GM21576 (cell line): ENCODE data around the gene DRICH1.
"Not testable (repeated sequence)": the region's sequence is repeated elsewhere in the genome, so short reads cannot be mapped to it uniquely, and the experiment has no call there.

Experiments used
- ATAC-seq: cut with Tn5 transposase; IDR thresholded peaks from one replicate; pipeline ENCODE4 v1.9.1; 2021; ENCODE audit warnings: mild to moderate bottlenecking, moderate library complexity; ENCODE audit not compliant: unreplicated experiment

Gene DRICH1

DNA sequence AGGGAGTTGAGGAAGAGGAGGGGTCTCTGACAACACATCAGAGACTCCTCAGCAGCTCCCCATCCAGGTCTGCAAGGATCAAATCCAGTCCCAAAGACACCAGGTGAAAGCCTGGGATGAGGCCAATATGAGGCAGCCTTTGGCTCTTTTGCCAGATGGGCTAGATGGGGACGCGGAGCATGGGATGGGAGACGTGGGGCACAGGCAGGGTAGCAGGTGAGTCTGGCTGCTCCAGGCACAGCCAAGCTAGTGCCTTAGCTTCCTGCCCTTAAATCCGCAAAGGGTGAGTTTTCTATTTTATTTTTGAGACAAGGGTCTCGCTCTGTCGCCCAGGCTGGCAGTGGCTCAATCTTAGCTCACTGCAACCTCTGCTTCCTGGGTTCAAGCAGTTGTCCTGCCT lies 19.6 kb upstream of the DRICH1 start:
- ATAC-seq = no peak

DNA sequence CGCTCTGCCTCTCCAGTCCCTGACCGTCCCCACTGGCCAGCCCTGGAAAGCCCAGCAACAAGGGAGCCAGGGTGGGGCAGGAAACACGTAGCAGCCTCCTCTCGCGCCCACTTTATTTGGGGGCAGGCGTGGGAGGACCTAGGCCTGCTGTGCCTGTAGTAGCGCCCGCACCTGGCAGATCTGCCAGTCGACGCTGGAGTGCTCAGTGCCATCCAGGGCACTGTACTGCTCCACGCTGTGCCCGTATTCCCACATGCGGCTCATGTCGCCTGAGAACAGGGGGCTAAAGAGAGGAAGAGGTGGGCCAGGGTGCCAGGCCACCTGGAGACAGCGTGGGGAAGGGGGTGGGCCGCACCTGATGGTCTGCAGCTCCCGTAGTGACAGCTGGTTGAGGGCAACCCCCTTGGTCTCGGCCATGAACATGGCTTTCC lies 17.0 kb upstream of the DRICH1 start:
- ATAC-seq = no peak

DNA sequence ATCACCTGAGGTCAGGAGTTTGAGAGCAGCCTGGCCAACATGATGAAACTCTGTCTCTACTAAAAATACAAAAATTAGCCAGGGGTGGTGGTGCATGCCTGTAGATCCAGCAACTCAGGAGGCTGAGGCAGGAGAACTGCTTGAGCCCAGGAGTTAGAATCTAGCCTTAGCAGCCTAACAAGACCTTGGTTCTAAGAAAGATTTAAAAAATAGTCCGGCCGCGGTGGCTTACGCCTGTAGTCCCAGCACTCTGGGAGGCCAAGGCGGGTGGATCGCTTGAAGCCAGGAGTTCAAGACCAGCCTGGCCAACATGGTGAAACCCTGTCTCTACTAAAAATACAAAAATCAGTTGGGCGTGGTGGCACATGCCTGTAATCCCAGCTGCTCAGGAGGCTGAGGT lies 14.4 kb upstream of the DRICH1 start:
- not testable (repeated sequence) for ATAC-seq

DNA sequence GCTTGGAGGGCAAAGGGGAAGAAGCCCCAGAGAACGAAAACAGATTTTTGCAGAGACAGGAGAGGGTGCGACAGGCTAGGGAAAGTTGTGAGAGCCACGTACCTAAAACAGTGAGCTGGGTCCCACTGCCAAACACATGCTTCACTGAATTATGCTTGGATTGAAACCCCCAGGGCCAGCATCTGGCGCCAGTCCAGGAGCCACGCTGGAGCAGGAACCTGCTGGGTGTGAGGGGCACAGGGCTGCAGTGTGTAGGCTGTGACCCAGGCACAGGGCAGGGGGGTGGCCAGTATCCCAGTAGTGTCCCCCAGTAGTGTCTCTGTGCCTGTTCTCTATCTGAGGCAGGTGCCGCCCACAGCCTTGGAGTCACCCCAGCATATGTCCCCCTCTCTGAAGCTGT lies 8.1 kb upstream of the DRICH1 start:
- not testable (repeated sequence) for ATAC-seq

DNA sequence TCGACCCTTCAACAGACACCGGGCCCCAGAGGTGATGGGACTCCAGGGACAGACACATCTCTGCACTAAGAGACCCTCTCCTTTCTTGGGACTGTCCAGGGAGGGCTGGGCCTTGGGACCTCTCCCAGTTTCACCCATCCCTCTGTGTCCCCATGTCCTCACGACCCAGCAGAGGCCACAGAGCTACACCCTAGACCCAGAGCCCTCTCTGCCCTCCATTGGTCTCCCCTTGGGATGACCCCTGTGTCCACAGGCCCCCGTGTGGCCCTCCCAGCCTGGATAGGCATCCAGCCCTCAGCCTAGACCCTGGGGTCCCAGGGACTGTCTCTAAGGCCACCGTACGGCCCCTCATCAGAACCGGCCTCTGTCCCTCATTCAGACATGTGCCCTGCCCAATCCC lies 7.5 kb upstream of the DRICH1 start:
- no peak for ATAC-seq

DNA sequence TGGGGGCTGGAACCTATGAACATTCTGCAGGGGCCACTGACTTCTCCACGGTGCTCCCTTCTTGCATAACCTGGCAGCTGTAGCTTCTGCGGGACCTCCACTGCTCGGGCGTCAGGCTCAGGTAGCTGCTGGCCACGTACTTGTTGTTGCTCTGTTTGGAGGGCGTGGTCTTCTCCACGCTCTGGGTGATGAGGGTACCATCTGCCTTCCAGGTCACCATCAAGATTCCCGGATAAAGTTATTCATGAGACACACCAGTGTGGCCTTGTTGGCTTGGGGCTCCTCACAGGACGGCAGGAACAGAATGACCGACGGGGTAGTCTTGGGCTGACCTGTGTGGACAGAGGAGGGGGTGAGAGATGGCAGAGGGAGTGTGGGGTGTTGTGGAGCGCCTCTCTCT lies 6.5 kb upstream of the DRICH1 start:
- no peak for ATAC-seq

DNA sequence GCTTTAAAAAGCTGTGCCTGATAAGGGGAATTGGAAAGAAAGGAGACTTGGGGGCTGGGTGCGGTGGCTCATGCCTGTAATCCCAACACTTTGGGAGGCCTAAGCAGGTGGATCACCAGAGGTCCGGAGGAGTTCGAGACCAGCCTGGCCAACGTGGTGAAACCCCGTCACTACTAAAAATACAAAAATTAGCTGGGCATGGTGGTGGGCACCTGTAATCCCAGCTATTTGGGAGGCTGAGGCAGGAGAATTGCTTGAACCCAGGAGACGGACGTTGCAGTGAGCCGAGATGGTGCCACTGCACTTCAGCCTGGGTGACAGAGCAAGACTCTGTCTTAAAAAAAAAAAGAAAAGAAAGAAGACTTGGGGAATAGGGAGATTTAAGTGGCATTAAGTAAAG lies 3.2 kb upstream of the DRICH1 start:
- ATAC-seq = not testable (repeated sequence)

DNA sequence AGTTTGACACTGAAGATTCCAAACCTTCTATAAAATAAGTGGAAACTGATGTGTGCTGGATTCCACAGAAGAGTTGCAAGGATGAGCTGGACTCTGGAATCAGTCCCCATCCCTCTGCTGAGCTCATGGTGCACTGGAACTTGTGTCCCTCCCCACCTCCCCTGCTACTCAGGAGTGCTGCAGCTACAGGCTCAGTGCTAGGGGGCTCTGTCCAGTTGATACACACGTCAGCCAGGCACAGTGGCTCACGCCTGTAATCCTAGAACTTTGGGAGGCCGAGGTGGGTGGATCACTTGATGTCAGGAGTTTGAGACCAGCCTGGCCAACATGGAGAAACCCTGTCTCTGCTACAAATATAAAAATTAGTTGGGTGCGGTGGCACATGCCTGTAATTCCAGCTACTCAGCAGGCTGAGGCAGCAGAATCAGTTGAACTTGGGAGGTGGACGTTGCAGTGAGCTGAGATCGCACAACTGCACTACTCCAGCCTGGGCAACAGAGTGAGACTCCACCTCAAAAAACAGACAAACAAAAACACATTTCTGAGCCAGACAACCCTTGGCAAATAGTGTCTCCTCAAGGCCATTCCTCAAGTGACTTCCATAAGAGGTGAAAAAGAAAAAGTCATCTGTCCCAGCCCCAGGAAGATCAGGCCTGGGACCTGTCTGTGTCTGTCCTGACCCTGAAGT lies 3.9 kb downstream of the DRICH1 start:
- not testable (repeated sequence) for ATAC-seq

DNA sequence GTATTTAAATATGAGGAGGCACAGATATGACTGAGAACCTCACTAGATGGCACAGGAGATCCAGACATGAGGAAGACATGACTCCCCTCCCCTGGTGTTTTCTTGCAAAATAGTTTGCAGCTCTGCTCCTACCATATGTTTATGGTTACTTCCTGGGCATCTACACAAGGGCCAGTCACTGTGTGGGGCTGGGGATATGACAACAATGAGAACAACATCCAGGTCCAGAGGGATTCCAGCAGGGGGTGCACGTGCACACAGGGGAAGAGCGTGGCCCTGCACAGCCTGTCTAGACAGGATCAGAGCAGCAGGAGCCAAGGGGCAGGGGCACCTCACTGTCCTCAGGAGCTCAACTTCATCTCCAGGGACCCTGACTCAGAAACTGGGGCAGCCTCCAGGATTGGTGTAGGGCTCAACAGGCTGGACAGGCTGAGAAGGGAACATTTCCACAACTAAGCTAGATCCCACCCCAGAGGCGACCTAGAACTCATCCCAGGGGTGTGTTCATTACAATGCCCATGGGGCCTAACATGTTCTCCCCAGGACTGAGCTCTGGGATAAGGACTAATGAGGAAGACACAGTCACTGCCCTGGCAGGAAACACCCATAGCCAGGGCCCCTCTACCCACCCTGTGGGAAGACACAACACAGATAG lies 4.6 kb downstream of the DRICH1 start:
- ATAC-seq = not testable (repeated sequence)

DNA sequence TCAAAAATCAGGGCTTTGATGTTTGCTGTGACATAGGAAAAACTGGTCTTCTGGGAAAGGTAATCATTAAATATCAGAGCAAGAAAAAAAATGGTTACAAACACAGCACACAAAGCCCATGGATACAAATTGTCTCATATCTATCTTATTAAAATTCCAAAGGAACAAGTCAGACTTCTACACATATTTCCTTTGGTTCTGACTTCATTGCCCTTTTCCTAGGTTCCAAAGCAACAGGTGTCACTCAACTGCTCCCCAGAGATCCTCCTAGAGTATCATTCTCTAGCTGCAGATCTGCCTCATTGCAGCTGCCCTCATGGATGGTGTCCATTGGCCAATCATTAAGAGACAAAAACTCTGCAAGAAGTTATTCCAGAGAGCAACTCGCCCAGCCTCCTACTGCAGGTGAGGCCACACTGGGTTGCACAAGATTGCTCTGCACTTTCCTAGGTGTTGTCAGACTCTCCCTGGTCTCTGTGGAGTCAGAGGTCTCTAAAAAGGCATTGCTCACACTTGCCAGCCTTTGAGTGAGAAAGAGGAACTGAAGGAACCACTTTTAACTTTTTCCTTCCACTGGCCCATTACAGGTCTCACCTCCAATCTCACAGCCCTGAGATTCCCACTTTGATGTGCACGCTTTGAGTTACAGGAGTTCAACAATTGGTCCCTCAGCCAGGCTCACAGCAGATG lies 5.7 kb downstream of the DRICH1 start:
- no peak for ATAC-seq

DNA sequence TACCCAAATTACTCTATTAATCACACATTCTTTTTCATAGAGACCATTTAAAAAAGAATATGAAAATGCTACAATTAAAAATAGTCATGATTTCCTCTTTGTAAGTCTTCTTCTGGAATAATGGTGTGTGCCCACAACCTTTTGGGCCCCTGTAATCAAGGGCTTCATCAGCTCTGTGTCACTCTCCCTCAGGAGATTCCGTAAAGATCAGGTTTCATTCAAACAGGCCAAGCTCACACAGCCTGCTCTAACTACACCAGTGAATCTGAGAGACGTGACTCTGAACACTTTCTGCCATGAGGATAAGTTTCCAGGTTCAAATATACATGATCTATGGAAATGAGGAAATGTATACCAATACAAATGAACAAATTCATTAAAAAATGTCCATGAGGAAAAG lies 9.5 kb downstream of the DRICH1 start:
- ATAC-seq = no peak

DNA sequence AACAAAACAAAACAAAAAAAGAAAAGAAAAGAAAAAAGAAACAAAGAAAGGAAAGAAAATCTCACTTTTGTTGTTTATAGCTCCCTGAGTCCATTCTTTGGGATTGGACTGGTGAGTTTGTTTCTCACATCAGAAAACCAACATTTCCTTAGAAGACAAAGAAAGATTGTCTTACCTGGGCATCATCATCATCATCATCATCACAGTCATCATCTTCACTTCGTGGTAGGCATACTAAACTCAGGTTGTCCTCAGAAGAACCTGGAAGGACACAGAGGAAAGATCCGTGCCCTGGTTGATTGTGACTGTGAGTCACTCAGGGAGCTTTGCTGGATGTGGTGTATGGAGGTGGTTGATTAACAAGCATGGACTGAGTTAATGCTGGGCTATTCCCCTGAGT lies 10.2 kb downstream of the DRICH1 start:
- not testable (repeated sequence) for ATAC-seq

DNA sequence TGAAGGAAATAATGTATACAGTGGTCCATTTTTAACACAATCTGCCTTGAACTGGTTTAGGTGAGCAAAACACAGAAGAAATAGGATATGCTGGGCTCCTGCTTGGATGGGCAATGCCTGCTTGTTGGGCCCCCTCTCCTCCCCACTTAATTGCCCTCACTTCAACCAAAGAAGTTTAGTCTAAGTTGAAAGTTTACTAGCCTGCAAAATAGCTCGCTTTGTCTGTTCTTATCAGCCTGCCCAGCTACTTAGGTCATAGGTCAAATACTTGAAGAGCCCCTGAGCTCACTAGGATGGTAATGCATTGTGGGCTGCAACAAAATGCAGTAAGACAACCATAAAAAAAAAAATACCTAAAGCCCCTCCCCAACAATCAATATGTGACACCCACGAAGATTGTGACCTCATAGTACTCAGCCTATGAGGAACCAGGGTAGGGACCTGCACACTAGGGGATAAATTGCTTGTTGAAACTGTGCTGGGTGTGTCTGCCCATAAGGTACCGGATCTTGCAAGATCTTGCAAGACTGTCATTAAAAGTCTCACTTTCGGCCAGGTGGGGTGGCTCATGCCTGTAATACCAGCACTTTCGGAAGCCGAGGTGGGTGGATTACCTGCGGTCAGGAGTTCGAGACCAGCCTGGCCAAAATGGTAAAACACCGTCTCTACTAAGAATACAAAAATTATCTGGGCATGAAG lies 10.9 kb downstream of the DRICH1 start:
- ATAC-seq = no peak

DNA sequence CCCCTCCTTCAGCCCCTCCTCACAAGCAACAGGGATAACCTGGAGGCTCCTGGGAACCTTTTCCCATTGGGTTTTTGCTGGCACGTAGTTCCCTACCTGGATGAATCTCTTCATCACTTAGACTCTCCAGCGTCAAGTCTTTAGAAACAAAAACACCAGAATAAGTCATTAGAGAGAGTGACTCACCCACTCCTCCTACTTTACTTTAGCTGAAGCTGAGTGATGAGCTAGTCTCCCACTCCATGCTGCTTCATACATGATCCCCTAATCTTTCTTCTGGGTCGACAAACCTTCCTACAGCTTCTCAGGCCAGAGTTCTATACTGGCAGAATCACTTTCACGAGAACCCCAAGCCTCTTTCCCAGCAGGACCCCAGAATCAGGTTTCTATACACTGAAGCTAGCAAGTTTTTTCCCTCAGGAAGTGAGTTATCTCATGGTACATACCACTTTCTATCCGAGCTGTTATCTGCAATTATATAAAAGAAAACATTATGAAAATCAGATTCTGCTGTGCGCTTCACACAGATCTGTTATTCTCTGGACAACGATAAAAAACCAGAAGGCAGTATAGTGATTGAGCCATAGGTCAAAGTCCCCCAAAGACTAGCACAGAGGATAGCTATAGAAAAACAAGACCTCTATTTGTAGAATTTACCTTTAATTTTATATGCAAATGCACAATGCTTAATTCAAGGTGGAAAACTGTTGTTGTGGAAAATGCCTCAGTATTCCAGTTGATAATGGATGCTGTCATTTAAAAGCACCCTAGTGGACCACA lies 18.7 kb downstream of the DRICH1 start:
- no peak for ATAC-seq

DNA sequence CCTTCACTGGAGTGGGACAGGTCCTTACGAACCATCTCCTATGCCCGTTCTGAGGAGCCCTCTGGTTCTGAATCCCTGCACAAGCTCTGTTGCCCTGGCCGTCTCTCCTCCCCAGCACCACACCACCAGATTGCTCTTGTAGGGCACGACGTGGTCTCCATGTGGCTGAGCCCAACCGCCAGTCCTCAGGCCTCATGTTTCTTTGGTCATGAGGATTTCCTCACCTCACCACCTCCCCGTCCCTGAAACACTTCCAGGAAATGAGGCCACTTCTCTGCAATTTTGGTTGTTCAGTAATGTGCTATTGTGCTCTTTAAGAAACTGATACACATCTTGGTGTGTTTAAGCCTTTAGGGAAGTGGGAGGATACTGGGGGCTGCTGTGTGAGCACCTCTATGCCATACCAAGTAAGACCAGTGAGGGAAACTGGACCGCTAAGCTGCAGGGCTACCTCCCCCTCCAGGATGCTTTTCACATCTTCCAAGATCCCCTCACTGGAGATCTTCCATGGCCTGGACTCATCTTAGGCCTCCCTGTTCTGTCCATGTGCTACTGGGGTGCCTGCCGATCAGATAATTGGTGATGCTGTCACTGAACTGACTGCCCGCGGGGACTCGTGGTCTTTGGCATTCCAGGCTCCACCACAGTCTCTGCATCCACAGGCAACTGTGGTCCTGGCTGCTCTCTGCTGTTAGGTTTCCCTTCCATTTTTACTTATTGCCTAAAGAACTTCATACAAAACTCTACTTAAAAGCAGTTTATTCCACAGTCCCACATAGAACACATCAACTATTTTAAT lies 21.9 kb downstream of the DRICH1 start:
- no peak for ATAC-seq

DNA sequence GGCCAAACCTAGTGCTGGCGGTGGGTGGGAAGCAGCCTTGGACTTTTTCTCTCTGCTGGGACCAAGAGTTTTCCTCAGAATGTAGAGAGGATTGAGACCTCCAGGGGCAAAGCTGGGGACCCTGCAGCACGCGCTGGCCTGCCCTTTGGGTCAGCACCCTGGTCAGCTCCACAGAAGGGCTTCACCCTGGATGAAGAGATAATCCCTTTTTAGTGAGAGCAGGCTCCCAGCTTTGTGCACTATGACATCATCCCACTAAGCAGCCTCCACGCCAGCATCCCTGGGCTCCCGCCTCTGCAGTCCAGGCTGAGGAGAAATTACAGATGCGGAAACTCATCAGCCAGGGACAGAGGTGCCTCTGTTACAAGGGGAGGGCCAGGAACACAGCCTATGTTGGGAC lies 23.5 kb downstream of the DRICH1 start:
- ATAC-seq = no peak

DNA sequence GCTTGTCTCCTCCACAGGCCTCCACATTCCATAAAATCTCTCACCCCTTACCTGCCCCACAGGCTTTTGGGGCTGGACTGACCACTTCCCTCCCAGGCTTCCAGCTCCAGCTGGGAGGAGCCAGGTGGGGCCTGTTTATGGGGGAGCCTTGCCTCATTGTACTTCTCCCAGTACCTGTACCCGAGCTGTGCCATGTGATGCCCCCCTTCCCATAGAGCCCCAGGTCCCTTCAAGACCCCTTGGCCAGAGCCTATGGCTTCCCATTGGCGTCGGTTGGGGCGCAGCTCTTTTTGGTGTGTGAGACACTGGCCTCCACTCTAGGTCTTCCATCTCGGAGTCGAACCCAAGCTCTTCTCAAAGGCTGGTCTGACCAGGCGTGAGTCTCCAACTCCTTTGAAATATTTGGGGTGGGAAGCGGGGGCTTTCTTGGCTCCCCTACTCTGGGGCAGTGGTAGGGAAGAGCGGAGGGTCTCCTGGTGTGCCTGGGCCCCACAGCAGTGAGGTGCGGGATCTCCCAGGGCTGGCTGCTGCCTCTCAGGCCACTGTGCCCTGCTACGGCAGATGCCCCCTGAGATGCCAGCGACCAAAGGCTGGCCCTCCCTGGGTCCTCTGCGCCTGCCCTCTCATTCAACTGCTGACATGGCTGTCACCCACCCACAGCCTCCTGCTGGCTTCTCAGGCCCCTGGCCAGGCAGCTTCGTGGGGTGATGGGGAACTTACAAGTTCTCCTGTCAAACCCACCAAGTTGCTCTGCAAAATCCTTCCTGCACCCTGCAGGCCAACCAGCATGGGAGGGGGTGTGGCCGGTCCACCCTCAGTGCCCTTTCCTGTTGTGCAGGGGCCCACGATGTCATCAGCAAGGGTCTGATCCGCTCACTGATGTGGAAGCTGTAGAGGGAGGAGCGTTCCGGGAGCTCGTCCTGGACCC lies 25.7 kb downstream of the DRICH1 start:
- no peak for ATAC-seq

DNA sequence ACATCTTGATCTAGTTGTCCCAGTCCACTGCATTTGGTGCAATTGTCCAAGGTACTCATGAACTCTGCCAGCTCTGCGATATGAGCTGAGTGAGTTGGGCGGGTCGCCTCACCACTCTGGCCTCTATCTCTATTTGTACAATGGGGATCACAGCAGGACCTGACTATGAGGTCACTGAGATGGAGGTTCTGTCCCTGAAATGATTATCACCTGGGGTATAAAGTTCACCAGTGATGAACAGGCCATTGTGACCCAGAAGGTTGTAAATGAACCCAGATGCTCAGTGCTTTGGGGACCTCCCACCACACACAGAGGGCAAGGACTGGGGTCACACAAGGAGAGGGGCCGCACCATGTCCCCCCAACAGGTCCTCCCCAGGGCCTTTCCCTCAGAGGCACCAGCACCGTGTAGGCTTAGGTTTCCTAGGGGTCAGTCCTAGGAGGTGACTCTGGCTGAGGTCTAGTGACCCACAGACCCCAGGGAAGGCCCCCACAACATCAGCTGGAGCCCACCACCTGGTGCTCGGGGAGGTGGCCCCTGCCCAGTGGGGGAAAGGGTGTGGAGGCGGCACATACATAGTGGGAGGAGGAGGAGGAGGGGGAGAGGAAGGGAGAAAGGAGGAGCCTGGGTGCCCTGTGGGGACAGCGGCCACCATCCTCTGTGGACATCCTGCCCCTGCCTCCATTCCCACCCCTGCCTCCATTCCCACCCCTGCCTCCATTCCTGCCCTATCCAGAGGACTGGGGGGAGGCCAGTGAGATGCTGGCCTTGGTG lies 27.0 kb downstream of the DRICH1 start:
- no peak for ATAC-seq
